Measurements from ENCODE around the gene PCDH9. TPM values are rescaled to one million over a fixed set of nuclear protein-coding genes. Genes with fewer than 3 reads are reported as not detected.

PCDH9 gene
- total and polyA plus RNA-seq, 10 of the 15 experiments (the other 5 are each of a cell fraction or from before 2014, with no cell fraction given) = 0.02 to 2.3 (median 0.05) TPM; not detected in 1

GRCh38 chr13:66940113-66940512, 290.0 kb downstream of the PCDH9 start:
- CTCF ChIA-PET = no interaction called here
- ATAC-seq = no peak
- no peaks in the 10 kb centered on the region for H3K79me2 ChIP-seq (ENCODE audit: control insufficient read depth, insufficient read depth, low read length)
- POLR2A ChIA-PET = no interaction called here
- no peaks in the 10 kb centered on the region for H3K4me1 ChIP-seq (ENCODE audit: control insufficient read depth, insufficient read depth, low read length)
- no peak for TF ChIP-seq ZBED1 (IDR thresholded peaks at IDR 0.05; ENCODE audit: borderline replicate concordance)
- no peaks in the 10 kb centered on the region for H4K20me1 ChIP-seq (ENCODE audit: control insufficient read depth, insufficient read depth)
- in situ Hi-C loops (cut with MboI) = no loop called here
- no peak for FAIRE-seq
- SMC1A ChIA-PET (ENCODE audit: uncharacterized antibody, unreplicated experiment) = no interaction called here
- no peaks in the 10 kb centered on the region for H3K27me3 ChIP-seq (replicated peaks in 1 of 2; ENCODE audit: control insufficient read depth in 2 of 2, insufficient read depth in 2 of 2, low read length in 1 of 2)
- no peak overlapping the region for H3K27ac ChIP-seq (ENCODE audit: control insufficient read depth, insufficient read depth)
- 13% methylated on average over 4 of the region's 4 CpGs for WGBS (ENCODE audit: insufficient coverage, insufficient replicate concordance, low lambda C conversion rate, missing lambda C conversion rate)
- RAD21 ChIA-PET (ENCODE audit: unreplicated experiment) = no interaction called here
- no peak overlapping the region for H3K9ac ChIP-seq (ENCODE audit: control insufficient read depth, insufficient read depth, low read length)
- no peaks in the 10 kb centered on the region for H3K9me3 ChIP-seq (replicated peaks; ENCODE audit: control insufficient read depth, insufficient read depth, low read length)
- no peak overlapping the region for H3K4me2 ChIP-seq (ENCODE audit: control insufficient read depth, insufficient read depth)
- H2AFZ ChIP-seq (ENCODE audit: control insufficient read depth, low read depth, low read length) = no peak overlapping the region
- H3K36me3 ChIP-seq (ENCODE audit: control insufficient read depth in 2 of 2, insufficient read depth in 2 of 2, low read length in 1 of 2) = no peaks in the 10 kb centered on the region
- no peak for DNase-seq (ENCODE audit: low read depth, low spot score)
- no peak overlapping the region for H3K4me3 ChIP-seq
- intact Hi-C loops (cut with micrococcal nuclease; ENCODE audit: unreplicated experiment) = no loop called here
- no TSS peak for BruUV-seq (replicated peaks)

DNA sequence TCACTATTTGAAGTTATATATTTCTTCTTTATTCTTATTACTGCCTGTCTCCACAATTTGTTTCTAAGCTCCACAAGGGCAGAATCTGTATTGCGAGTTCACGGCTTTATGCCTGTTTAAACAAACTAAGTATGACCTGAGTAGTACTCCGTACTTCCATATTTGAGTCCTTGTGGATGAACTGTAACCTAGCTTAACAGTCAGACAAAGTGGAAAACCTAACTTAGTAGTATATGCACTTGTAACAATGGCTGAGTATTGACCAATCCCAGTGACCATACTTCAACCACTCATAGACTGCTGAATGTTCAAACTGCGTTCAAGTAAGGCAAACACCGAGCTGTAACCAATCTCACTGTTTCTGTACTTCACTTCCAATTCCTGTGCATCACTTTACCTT, 292.7 kb downstream of the PCDH9 start:
- H3K9me3 ChIP-seq (replicated peaks; ENCODE audit: control insufficient read depth, insufficient read depth, low read length) = no peaks in the 10 kb centered on the region
- intact Hi-C loops (cut with micrococcal nuclease; ENCODE audit: unreplicated experiment) = no loop called here
- SMC1A ChIA-PET (ENCODE audit: uncharacterized antibody, unreplicated experiment) = interaction anchor here (1.2 kb wide), 1 partner anchor 11 kb away, joined by 3 read pairs; no protein-coding TSS in a partner anchor
- H3K79me2 ChIP-seq (ENCODE audit: control insufficient read depth, insufficient read depth, low read length) = no peaks in the 10 kb centered on the region
- H3K4me3 ChIP-seq = no peak overlapping the region
- no peak overlapping the region for H3K27ac ChIP-seq (ENCODE audit: control insufficient read depth, insufficient read depth)
- H3K4me1 ChIP-seq (ENCODE audit: control insufficient read depth, insufficient read depth, low read length) = no peaks in the 10 kb centered on the region
- TF ChIP-seq TCF7 (IDR thresholded peaks at IDR 0.05; ENCODE audit: borderline replicate concordance) (no peak), ZNF24 (IDR thresholded peaks at IDR 0.05) (no peak), BMI1 (IDR thresholded peaks at IDR 0.05; ENCODE audit: borderline replicate concordance) (no peak), LARP7 (IDR thresholded peaks at IDR 0.05) (no peak), CHD1 (IDR thresholded peaks at IDR 0.05; ENCODE audit: low read depth, low read length) (no peak), MTA3 (IDR thresholded peaks at IDR 0.05; ENCODE audit: borderline replicate concordance, low read length) (no peak)
- TF ChIP-seq, protein P1, sequence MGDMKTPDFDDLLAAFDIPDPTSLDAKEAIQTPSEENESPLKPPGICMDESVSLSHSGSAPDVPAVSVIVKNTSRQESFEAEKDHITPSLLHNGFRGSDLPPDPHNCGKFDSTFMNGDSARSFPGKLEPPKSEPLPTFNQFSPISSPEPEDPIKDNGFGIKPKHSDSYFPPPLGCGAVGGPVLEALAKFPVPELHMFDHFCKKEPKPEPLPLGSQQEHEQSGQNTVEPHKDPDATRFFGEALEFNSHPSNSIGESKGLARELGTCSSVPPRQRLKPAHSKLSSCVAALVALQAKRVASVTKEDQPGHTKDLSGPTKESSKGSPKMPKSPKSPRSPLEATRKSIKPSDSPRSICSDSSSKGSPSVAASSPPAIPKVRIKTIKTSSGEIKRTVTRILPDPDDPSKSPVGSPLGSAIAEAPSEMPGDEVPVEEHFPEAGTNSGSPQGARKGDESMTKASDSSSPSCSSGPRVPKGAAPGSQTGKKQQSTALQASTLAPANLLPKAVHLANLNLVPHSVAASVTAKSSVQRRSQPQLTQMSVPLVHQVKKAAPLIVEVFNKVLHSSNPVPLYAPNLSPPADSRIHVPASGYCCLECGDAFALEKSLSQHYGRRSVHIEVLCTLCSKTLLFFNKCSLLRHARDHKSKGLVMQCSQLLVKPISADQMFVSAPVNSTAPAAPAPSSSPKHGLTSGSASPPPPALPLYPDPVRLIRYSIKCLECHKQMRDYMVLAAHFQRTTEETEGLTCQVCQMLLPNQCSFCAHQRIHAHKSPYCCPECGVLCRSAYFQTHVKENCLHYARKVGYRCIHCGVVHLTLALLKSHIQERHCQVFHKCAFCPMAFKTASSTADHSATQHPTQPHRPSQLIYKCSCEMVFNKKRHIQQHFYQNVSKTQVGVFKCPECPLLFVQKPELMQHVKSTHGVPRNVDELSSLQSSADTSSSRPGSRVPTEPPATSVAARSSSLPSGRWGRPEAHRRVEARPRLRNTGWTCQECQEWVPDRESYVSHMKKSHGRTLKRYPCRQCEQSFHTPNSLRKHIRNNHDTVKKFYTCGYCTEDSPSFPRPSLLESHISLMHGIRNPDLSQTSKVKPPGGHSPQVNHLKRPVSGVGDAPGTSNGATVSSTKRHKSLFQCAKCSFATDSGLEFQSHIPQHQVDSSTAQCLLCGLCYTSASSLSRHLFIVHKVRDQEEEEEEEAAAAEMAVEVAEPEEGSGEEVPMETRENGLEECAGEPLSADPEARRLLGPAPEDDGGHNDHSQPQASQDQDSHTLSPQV (IDR thresholded peaks at IDR 0.05) = no peak
- H2AFZ ChIP-seq (ENCODE audit: control insufficient read depth, low read depth, low read length) = no peak overlapping the region
- H3K27me3 ChIP-seq (replicated peaks in 1 of 2; ENCODE audit: control insufficient read depth in 2 of 2, insufficient read depth in 2 of 2, low read length in 1 of 2) = no peaks in the 10 kb centered on the region
- in situ Hi-C loops (cut with MboI) = no loop called here
- CTCF ChIA-PET = interaction anchor here (1.5 kb wide), 1 partner anchor 10 kb away, joined by 4 read pairs; no protein-coding TSS in a partner anchor
- WGBS (ENCODE audit: insufficient coverage, insufficient replicate concordance, low lambda C conversion rate, missing lambda C conversion rate) = 36% methylated on average over 5 of the region's 5 CpGs
- no peak overlapping the region for H3K4me2 ChIP-seq (ENCODE audit: control insufficient read depth, insufficient read depth)
- no peaks in the 10 kb centered on the region for H3K36me3 ChIP-seq (ENCODE audit: control insufficient read depth in 2 of 2, insufficient read depth in 2 of 2, low read length in 1 of 2)
- H4K20me1 ChIP-seq (ENCODE audit: control insufficient read depth, insufficient read depth) = no peaks in the 10 kb centered on the region
- DNase-seq (ENCODE audit: low read depth, low spot score) (no peak), FAIRE-seq (no peak), ATAC-seq (no peak)
- RAD21 ChIA-PET (ENCODE audit: unreplicated experiment) = no interaction called here
- H3K9ac ChIP-seq (ENCODE audit: control insufficient read depth, insufficient read depth, low read length) = no peak overlapping the region
- POLR2A ChIA-PET = interaction anchor here (0.7 kb wide), 1 partner anchor 32 kb away, joined by 3 read pairs; no protein-coding TSS in a partner anchor
- BruUV-seq (replicated peaks) = no TSS peak
